Tibial nerve (tissue), 4 donors: Measurements from ENCODE around the gene GSK3B.

Experiments used
- EP300 ChIP-seq, 2 donors: sonication (generic); formaldehyde crosslinking; IDR thresholded peaks; one replicate each; pipeline ENCODE4 v1.6.1; 2017; ENCODE audit warnings: antibody characterized with exemption in 2 of 2, mild to moderate bottlenecking in 1 of 2
- POLR2A ChIP-seq, 2 donors: fragments of 450-650 bp; IDR thresholded peaks; one replicate each; pipeline ENCODE4 v1.6.1; 2017; ENCODE audit warnings: antibody characterized with exemption in 2 of 2, mild to moderate bottlenecking in 2 of 2, moderate library complexity in 2 of 2
- TF ChIP-seq, protein P1 (sequence below), 5 experiments: fragments of 200-600 bp in 3 of 5; fragments of 450-650 bp in 2 of 5; sonication (generic) in 3 of 5; IDR thresholded peaks; one replicate each; pipeline ENCODE4 v1.5.1; 2016 to 2019; ENCODE audit warnings: antibody characterized with exemption in 5 of 5, mild to moderate bottlenecking in 3 of 5, moderate library complexity in 2 of 5

DNA sequence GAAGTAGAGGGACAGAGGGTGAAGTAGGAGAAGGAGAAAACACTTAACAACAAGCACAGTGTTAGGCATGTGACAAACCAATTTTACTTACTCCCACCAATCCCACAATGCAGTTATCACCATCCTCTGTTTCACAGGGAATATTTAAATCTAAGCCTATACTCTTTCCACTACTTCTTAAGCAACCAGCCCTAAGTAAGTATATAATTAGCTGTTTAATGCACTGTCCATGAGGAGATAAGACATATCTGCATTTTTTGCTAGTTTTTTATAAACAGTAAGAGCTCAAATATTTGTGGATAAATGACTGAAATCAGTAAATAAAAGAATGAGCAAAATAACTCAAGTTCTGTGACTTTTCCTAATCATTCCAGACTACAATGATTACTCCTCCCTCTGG, 62.7 kb downstream of the GSK3B start:
- TF ChIP-seq, protein P1, sequence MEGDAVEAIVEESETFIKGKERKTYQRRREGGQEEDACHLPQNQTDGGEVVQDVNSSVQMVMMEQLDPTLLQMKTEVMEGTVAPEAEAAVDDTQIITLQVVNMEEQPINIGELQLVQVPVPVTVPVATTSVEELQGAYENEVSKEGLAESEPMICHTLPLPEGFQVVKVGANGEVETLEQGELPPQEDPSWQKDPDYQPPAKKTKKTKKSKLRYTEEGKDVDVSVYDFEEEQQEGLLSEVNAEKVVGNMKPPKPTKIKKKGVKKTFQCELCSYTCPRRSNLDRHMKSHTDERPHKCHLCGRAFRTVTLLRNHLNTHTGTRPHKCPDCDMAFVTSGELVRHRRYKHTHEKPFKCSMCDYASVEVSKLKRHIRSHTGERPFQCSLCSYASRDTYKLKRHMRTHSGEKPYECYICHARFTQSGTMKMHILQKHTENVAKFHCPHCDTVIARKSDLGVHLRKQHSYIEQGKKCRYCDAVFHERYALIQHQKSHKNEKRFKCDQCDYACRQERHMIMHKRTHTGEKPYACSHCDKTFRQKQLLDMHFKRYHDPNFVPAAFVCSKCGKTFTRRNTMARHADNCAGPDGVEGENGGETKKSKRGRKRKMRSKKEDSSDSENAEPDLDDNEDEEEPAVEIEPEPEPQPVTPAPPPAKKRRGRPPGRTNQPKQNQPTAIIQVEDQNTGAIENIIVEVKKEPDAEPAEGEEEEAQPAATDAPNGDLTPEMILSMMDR (IDR thresholded peaks at IDR 0.05), result no peak
- TF ChIP-seq POLR2A (IDR thresholded peaks at IDR 0.05) (no peak), EP300 (IDR thresholded peaks at IDR 0.05) (no peak)
